GM12878 (cell line): ENCODE data around the gene RTP5. TPM values are rescaled to one million over a fixed set of nuclear protein-coding genes. Genes with fewer than 3 reads are reported as not detected.

Source experiments
- ATAC-seq: fragments of 200-7000 bp; cut with Tn5 transposase; 3 replicates; pipeline ENCODE4 v1.9.1; 2020; ENCODE audit warnings: mild to moderate bottlenecking, moderate library complexity
- BruUV-seq: library from RNA; stranded (reverse); fragments of 400-500 nt; replicated peaks from 2 replicates; lab custom pipeline; 2021; lab: Mats Ljungman, UMichigan
- CTCF ChIA-PET: fragments of 300-600 bp; sonication (Branson Sonifier 250); formaldehyde crosslinking; extraction: SDS; loops from one replicate; lab custom pipeline; 2021; ENCODE audit warnings: inconsistent platforms; lab: Yijun Ruan, JAX
- POLR2A ChIA-PET: fragments of 350-600 bp; formaldehyde crosslinking; extraction: SDS; loops from one replicate; lab custom pipeline; 2021; ENCODE audit warnings: inconsistent platforms; lab: Charles Lee
- RAD21 ChIA-PET: fragments of 300-600 bp; sonication (Branson Sonifier 250); formaldehyde crosslinking; loops from one replicate; lab custom pipeline; 2023; ENCODE audit warnings: antibody characterized with exemption; ENCODE audit not compliant: unreplicated experiment; lab: Charles Lee
- SMC1A ChIA-PET: fragments of 300-600 bp; sonication (Branson Sonifier 250); formaldehyde crosslinking; loops from one replicate; lab custom pipeline; 2023; ENCODE audit not compliant: unreplicated experiment, uncharacterized antibody; lab: Charles Lee
- DNase-seq: peaks from one replicate; pipeline ENCODE4 v3.0.0-alpha.2; 2011; ENCODE audit warnings: low read depth, low spot score
- FAIRE-seq: peaks from 3 replicates; lab custom pipeline; 2011; peaks lifted over from hg19 to GRCh38; lab: Jason Lieb, UNC
- H2AFZ ChIP-seq: 2 replicates; pipeline ENCODE4 v1.6.0; 2011; ENCODE audit warnings: low read depth, low read length, control low read depth; ENCODE audit not compliant: control insufficient read depth
- H3K27ac ChIP-seq: 2 replicates; pipeline ENCODE4 v1.5.1; 2011; ENCODE audit warnings: control low read depth; ENCODE audit not compliant: control insufficient read depth, insufficient read depth
- H3K27me3 ChIP-seq, 2 experiments: replicated peaks in 1 of 2; 2 replicates each; pipeline versions ENCODE4 v1.6.0 to v1.6.1; 2011; ENCODE audit warnings: low read length in 1 of 2; ENCODE audit not compliant: control insufficient read depth in 2 of 2, insufficient read depth in 2 of 2
- H3K36me3 ChIP-seq, 2 experiments: 2 replicates each; pipeline ENCODE4 v1.5.1; 2011; ENCODE audit warnings: low read length in 1 of 2; ENCODE audit not compliant: control insufficient read depth in 2 of 2, insufficient read depth in 2 of 2
- H3K4me1 ChIP-seq: 2 replicates; pipeline ENCODE4 v1.6.1; 2011; ENCODE audit warnings: mild to moderate bottlenecking, low read length, moderate library complexity, mixed read lengths; ENCODE audit not compliant: control insufficient read depth, insufficient read depth
- H3K4me2 ChIP-seq: 2 replicates; pipeline ENCODE4 v1.6.0; 2011; ENCODE audit warnings: control low read depth; ENCODE audit not compliant: control insufficient read depth, insufficient read depth
- H3K4me3 ChIP-seq: fragments of 200-600 bp; sonication (generic); 2 replicates; pipeline ENCODE4 v1.5.1; 2016
- H3K79me2 ChIP-seq: 2 replicates; pipeline ENCODE4 v1.6.0; 2011; ENCODE audit warnings: low read length; ENCODE audit not compliant: control insufficient read depth, insufficient read depth
- H3K9ac ChIP-seq: 2 replicates; pipeline ENCODE4 v1.8.0; 2011; ENCODE audit warnings: low read length, control low read depth, mixed read lengths; ENCODE audit not compliant: control insufficient read depth, insufficient read depth
- H3K9me3 ChIP-seq: replicated peaks from 3 replicates; pipeline ENCODE4 v1.5.1; 2011; ENCODE audit warnings: mild to moderate bottlenecking, low read length; ENCODE audit not compliant: control insufficient read depth, insufficient read depth
- H4K20me1 ChIP-seq: 2 replicates; pipeline ENCODE4 v1.6.0; 2011; ENCODE audit not compliant: control insufficient read depth, insufficient read depth
- BHLHE40 ChIP-seq, 2 experiments: fragments of 450-650 bp in 1 of 2; IDR thresholded peaks; 2 replicates each; pipeline ENCODE4 v1.6.1; 2011 to 2017; ENCODE audit warnings: low read depth in 2 of 2, borderline replicate concordance in 1 of 2, improper control_type of control experiment in 1 of 2, low read length in 1 of 2, mild to moderate bottlenecking in 1 of 2
- CEBPB ChIP-seq, 2 experiments: fragments of 150-350 bp in 1 of 2; IDR thresholded peaks; 2 replicates each; pipeline ENCODE4 v1.6.1; 2012 to 2014; ENCODE audit warnings: low read depth in 2 of 2, low read length in 2 of 2, borderline replicate concordance in 1 of 2, inconsistent platforms in 1 of 2
- CREB1 ChIP-seq: IDR thresholded peaks from 2 replicates; pipeline ENCODE4 v1.6.1; 2012; ENCODE audit warnings: low read depth, mild to moderate bottlenecking, inconsistent platforms
- EGR1 ChIP-seq, 2 experiments: IDR thresholded peaks; 1 replicate in 1 of 2; 2 replicates in 1 of 2; pipeline ENCODE4 v1.6.1; 2011 to 2012; ENCODE audit warnings: low read depth in 2 of 2, low read length in 2 of 2, borderline replicate concordance in 1 of 2, mild to moderate bottlenecking in 1 of 2, moderate library complexity in 1 of 2
- EP300 ChIP-seq, 2 experiments: fragments of 150-350 bp in 1 of 2; IDR thresholded peaks; 2 replicates each; pipeline ENCODE4 v1.6.1; 2011 to 2012; ENCODE audit warnings: low read depth in 2 of 2, low read length in 2 of 2, borderline replicate concordance in 1 of 2, improper control_type of control experiment in 1 of 2, inconsistent platforms in 1 of 2; ENCODE audit not compliant: control insufficient read depth in 1 of 2
- FOXM1 ChIP-seq: IDR thresholded peaks from 2 replicates; pipeline ENCODE4 v1.6.1; 2012; ENCODE audit warnings: low read depth, mild to moderate bottlenecking, inconsistent platforms, low read length, moderate library complexity
- HDAC2 ChIP-seq: fragments of 200-600 bp; sonication (generic); IDR thresholded peaks from 2 replicates; pipeline ENCODE4 v1.6.1; 2017
- HDGF ChIP-seq: fragments of 450-650 bp; IDR thresholded peaks from 2 replicates; pipeline ENCODE4 v1.6.1; 2016; ENCODE audit warnings: antibody characterized with exemption
- IKZF2 ChIP-seq, 2 experiments: fragments of 450-650 bp; IDR thresholded peaks; 2 replicates each; pipeline ENCODE4 v1.6.1; 2017; ENCODE audit warnings: mild to moderate bottlenecking in 2 of 2, moderate library complexity in 2 of 2
- IRF4 ChIP-seq: IDR thresholded peaks from 2 replicates; pipeline ENCODE4 v1.6.1; 2011; ENCODE audit warnings: low read depth, low read length
- KDM1A ChIP-seq: fragments of 200-600 bp; sonication (generic); IDR thresholded peaks from 2 replicates; pipeline ENCODE4 v1.6.1; 2016; ENCODE audit warnings: borderline replicate concordance
- MYB ChIP-seq: fragments of 150-350 bp; IDR thresholded peaks from 2 replicates; pipeline ENCODE4 v1.6.1; 2014; ENCODE audit warnings: mild to moderate bottlenecking, low read depth, low read length, borderline replicate concordance
- NR2C2 ChIP-seq: IDR thresholded peaks from 2 replicates; pipeline ENCODE4 v1.6.1; 2011; ENCODE audit warnings: borderline replicate concordance, low read depth; ENCODE audit not compliant: control insufficient read depth, insufficient read length
- PML ChIP-seq: IDR thresholded peaks from 2 replicates; pipeline ENCODE4 v1.6.1; 2012; ENCODE audit warnings: low read length, inconsistent platforms
- POLR2AphosphoS2 ChIP-seq: IDR thresholded peaks from 2 replicates; pipeline ENCODE4 v1.6.1; 2011; ENCODE audit warnings: low read depth, mild to moderate bottlenecking, low read length, improper control_type of control experiment, moderate library complexity
- SMAD1 ChIP-seq: fragments of 450-650 bp; IDR thresholded peaks from 2 replicates; pipeline ENCODE4 v1.6.1; 2018; ENCODE audit warnings: mild to moderate bottlenecking, low read depth; ENCODE audit not compliant: partially characterized antibody
- TARDBP ChIP-seq: IDR thresholded peaks from 2 replicates; pipeline ENCODE4 v1.6.1; 2016; ENCODE audit warnings: borderline replicate concordance
- WRNIP1 ChIP-seq: IDR thresholded peaks from 2 replicates; pipeline ENCODE4 v1.6.1; 2011; ENCODE audit warnings: low read depth, low read length, improper control_type of control experiment, borderline replicate concordance
- WGBS: methylation state at CpG from one replicate; pipeline ENCODE4 v1.1.6; 2016; ENCODE audit warnings: low lambda C conversion rate; ENCODE audit not compliant: insufficient replicate concordance, insufficient coverage; ENCODE audit errors: missing lambda C conversion rate; 5-methylcytosine and 5-hydroxymethylcytosine counted together
- in situ Hi-C: fragments of 300-500 bp; cut with MboI; formaldehyde crosslinking; loops from 9 replicates; pipeline ENCODE4 v1.14.3; 2018; ENCODE audit warnings: mixed read lengths
- intact Hi-C: fragments of 100-400 bp; cut with micrococcal nuclease; formaldehyde crosslinking; loops from one replicate; pipeline ENCODE4 v1.14.2; 2022; ENCODE audit not compliant: unreplicated experiment
- polyA plus RNA-seq, 11 experiments: library from polyadenylated mRNA; depleted of rRNA in 4 of 11; unstranded in 6 of 11; stranded (reverse) in 5 of 11; fragments of >200 nt; fragmentation: Nextera tagmentation in 4 of 11; fragmentation: Illumina TruSeq in 1 of 11; extraction: Ambion mirVana in 4 of 11; extraction: Trizol in 1 of 11; gene quantifications; 1 replicate in 1 of 11; 2 replicates in 10 of 11; pipeline versions ENCODE4 v1.2.1 to v1.2.3, GENCODE V29; 2011 to 2016; ENCODE audit warnings: inconsistent platforms in 2 of 11, missing spikeins in 2 of 11, low read depth in 1 of 11
- total RNA-seq, 4 experiments: library from RNA; depleted of rRNA in 3 of 4; stranded (reverse); fragments of >200 nt in 3 of 4; fragmentation: Illumina TruSeq in 1 of 4; extraction: Trizol in 1 of 4; gene quantifications; 2 replicates each; pipeline versions ENCODE4 v1.2.1 to v1.2.3, GENCODE V29; 2013 to 2021
- TF ChIP-seq, protein P1 (sequence below): IDR thresholded peaks from 2 replicates; pipeline ENCODE4 v1.6.1; 2012; ENCODE audit warnings: low read depth, low read length, improper control_type of control experiment
- TF ChIP-seq, protein P2 (sequence below): IDR thresholded peaks from 2 replicates; pipeline ENCODE4 v1.6.1; 2012; ENCODE audit warnings: mild to moderate bottlenecking, low read depth, low read length

The RTP5 gene
- total and polyA plus RNA-seq, 10 of the 15 experiments (the other 5 are each of a cell fraction or from before 2014, with no cell fraction given) = 0.05 TPM; not detected in 9

- H3K79me2 ChIP-seq = no peaks in the 10 kb centered on the region
- no peaks in the 10 kb centered on the region; a peak in 1 of 4 replicates for H3K27me3 ChIP-seq
- 36% methylated on average over 15 of the region's 15 CpGs for WGBS
- in situ Hi-C loops (no loop called here), intact Hi-C loops (no loop called here)
- ChIA-PET POLR2A (interaction anchor here (0.5 to 1.5 kb wide), 5 partner anchors 9 to 96 kb away, joined by 3 to 5 read pairs (median 4); no protein-coding TSS in a partner anchor), RAD21 (interaction anchor here (0.9 to 2.1 kb wide), 3 partner anchors 9 to 167 kb away, joined by 3 to 5 read pairs (median 3); partner anchors contain the start of gene ING5), CTCF (interaction anchor here (0.6 to 3.5 kb wide), 5 partner anchors 9 to 167 kb away, joined by 3 to 21 read pairs (median 5); partner anchors contain the start of genes D2HGDH and ING5), SMC1A (interaction anchor here (0.8 to 1.8 kb wide), 6 partner anchors 9 to 135 kb away, joined by 3 to 6 read pairs (median 4); partner anchors contain the start of gene D2HGDH)
- peaks cover 3% of the 10 kb centered on the region; the same call in 1 of the 2 replicates for H4K20me1 ChIP-seq
- 0 out of 3 replicates have a peak, but pooled peaks have one; percentile 2 for ATAC-seq
- no peaks in the 10 kb centered on the region for H3K36me3 ChIP-seq
- BruUV-seq = no TSS peak
- DNase-seq = no peak
- TF ChIP-seq EGR1 (IDR thresholded peaks at IDR 0.05; ENCODE audit: borderline replicate concordance in 1 of 2, low read depth in 2 of 2, low read length in 2 of 2) = no peak
- no peak for TF ChIP-seq POLR2AphosphoS2
- no peak for TF ChIP-seq MYB
- TF ChIP-seq, protein P1, sequence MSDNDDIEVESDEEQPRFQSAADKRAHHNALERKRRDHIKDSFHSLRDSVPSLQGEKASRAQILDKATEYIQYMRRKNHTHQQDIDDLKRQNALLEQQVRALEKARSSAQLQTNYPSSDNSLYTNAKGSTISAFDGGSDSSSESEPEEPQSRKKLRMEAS = no peak
- TF ChIP-seq CEBPB (IDR thresholded peaks at IDR 0.05; ENCODE audit: borderline replicate concordance in 1 of 2, low read depth in 2 of 2, low read length in 2 of 2) = no peak
- no peak for TF ChIP-seq EP300 (IDR thresholded peaks at IDR 0.05; ENCODE audit: borderline replicate concordance in 1 of 2, control insufficient read depth in 1 of 2, low read depth in 2 of 2, low read length in 2 of 2)
- TF ChIP-seq WRNIP1 = no peak
- TF ChIP-seq FOXM1 = no peak
- no peak for TF ChIP-seq SMAD1
- TF ChIP-seq NR2C2 = no peak
- TF ChIP-seq KDM1A = no peak
- no peak for TF ChIP-seq HDGF
- no peak for TF ChIP-seq IRF4
- TF ChIP-seq PML = no peak
- TF ChIP-seq TARDBP = no peak
- no peak for TF ChIP-seq HDAC2
- TF ChIP-seq CREB1 = no peak
- TF ChIP-seq, protein P2, sequence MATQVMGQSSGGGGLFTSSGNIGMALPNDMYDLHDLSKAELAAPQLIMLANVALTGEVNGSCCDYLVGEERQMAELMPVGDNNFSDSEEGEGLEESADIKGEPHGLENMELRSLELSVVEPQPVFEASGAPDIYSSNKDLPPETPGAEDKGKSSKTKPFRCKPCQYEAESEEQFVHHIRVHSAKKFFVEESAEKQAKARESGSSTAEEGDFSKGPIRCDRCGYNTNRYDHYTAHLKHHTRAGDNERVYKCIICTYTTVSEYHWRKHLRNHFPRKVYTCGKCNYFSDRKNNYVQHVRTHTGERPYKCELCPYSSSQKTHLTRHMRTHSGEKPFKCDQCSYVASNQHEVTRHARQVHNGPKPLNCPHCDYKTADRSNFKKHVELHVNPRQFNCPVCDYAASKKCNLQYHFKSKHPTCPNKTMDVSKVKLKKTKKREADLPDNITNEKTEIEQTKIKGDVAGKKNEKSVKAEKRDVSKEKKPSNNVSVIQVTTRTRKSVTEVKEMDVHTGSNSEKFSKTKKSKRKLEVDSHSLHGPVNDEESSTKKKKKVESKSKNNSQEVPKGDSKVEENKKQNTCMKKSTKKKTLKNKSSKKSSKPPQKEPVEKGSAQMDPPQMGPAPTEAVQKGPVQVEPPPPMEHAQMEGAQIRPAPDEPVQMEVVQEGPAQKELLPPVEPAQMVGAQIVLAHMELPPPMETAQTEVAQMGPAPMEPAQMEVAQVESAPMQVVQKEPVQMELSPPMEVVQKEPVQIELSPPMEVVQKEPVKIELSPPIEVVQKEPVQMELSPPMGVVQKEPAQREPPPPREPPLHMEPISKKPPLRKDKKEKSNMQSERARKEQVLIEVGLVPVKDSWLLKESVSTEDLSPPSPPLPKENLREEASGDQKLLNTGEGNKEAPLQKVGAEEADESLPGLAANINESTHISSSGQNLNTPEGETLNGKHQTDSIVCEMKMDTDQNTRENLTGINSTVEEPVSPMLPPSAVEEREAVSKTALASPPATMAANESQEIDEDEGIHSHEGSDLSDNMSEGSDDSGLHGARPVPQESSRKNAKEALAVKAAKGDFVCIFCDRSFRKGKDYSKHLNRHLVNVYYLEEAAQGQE = no peak
- no peak for TF ChIP-seq IKZF2 (IDR thresholded peaks at IDR 0.05)
- TF ChIP-seq BHLHE40 (IDR thresholded peaks at IDR 0.05; ENCODE audit: borderline replicate concordance in 1 of 2, low read depth in 2 of 2, low read length in 1 of 2) = no peak
- no peak overlapping the region for H2AFZ ChIP-seq
- no peak overlapping the region for H3K4me2 ChIP-seq
- FAIRE-seq = no peak
- no peak overlapping the region for H3K27ac ChIP-seq
- no peak overlapping the region for H3K9ac ChIP-seq
- H3K9me3 ChIP-seq = no peaks in the 10 kb centered on the region; the same call in 1 of the 3 replicates
- peaks cover 11% of the 10 kb centered on the region for H3K4me1 ChIP-seq
- H3K4me3 ChIP-seq = no peak overlapping the region
Observed at GRCh38 chr2:241868661-241869081, 858 bp upstream of the RTP5 start.
